ENCODE data around the gene AMOT.

Gene AMOT

DNA sequence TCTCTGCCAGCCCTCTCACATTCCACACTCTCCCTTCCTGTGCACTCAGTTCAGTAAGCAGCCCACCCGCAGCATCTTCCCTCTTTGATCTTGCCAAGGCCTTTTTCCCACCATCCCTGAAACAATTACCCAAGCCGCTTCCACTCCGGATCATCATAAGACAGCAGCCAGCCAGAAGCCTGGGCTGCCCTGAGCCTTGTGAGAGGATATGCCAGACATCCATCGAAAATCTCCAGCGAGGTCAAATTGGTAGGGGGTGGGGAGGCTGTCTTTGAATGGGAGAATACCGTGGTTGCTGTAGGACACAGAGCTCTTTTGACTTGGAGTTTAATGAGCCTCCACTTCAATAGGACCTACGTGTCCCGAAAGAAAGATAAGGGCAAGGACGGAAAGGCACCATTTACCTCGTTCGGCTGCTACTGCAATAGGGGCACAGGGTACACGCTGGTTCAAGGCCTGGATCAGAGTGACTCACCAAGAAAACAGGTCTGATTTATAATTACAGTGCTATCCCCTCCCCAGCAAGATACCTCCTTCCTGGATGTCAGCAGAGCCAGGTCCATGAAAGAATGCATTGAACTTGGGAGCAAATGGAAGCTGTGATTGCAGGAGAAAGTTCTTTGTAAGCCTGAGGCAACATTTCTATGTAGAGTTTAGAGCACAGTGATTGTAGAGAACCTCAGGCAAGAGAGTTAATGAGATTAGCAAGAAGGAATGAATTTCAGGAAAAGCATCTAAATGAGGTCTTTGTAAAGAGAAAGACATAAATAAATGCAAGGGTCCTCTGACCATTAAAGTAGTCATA lies 39.5 kb downstream of the AMOT start:
- intact Hi-C loops (cut with micrococcal nuclease): no loop called here
- Mint-ChIP-seq H3K27me3 (no peaks in the 10 kb centered on the region), H3K4me3 (no peak overlapping the region), H3K4me1 (ENCODE audit: low read depth) (no peaks in the 10 kb centered on the region), H3K36me3 (ENCODE audit: low read depth) (no peaks in the 10 kb centered on the region), H3K27ac (no peak overlapping the region), H3K9me3 (no peaks in the 10 kb centered on the region)

DNA sequence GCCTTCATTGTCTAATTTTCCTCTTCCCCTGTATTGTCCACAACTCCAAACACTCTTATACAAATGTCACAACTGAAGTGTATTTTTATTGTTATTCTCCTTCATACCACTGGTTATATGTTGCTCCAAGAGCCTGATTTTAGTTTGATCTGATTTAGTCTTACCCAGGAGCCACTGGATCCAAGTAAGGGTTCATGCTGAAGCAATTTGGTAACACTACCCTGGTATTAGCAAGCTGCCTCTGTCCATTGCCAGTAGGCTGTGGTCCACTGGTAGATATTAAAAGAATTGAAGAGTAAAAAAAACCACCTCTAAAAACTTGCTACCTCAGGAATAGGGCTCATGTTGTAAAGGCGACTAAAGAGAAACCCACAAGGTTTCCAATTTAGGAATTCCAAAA lies 41.2 kb downstream of the AMOT start:
- Mint-ChIP-seq H3K9me3 (no peaks in the 10 kb centered on the region), H3K4me3 (no peak overlapping the region), H3K27ac (no peak overlapping the region), H3K36me3 (ENCODE audit: low read depth) (no peaks in the 10 kb centered on the region), H3K4me1 (ENCODE audit: low read depth) (no peaks in the 10 kb centered on the region), H3K27me3 (no peaks in the 10 kb centered on the region)
- intact Hi-C loops (cut with micrococcal nuclease): no loop called here

- Mint-ChIP-seq H3K9me3 (no peaks in the 10 kb centered on the region), H3K27ac (no peak overlapping the region), H3K36me3 (ENCODE audit: low read depth) (no peaks in the 10 kb centered on the region), H3K4me1 (ENCODE audit: low read depth) (no peaks in the 10 kb centered on the region), H3K27me3 (no peaks in the 10 kb centered on the region), H3K4me3 (no peak overlapping the region)
- intact Hi-C loops (cut with micrococcal nuclease): no loop called here
These were observed 41.9 kb downstream of the AMOT start for GRCh38 chrX:112798736-112799135.

DNA sequence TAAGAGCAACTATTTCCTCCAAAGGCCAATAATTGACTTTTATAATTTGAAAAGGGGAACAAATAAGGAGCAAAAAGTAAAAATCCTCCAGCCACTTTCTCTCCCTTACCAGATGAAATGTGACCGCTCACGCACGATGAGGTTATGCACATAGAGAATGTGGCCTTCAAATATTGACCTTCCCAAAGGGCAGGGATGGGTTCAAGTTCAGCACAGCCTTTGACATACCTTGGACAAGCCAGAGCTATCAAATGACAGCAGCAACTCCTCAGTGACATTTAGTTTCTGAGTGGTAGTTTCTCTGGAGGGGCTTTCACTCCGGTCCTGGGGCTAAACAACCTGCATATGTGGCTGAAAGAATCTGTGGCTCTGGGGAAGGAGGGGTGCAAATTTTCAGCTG lies 50.7 kb downstream of the AMOT start:
- Mint-ChIP-seq H3K27ac (no peak overlapping the region), H3K36me3 (ENCODE audit: low read depth) (no peaks in the 10 kb centered on the region), H3K4me3 (no peak overlapping the region), H3K4me1 (ENCODE audit: low read depth) (peaks cover 9% of the 10 kb centered on the region), H3K27me3 (no peaks in the 10 kb centered on the region), H3K9me3 (no peaks in the 10 kb centered on the region)
- intact Hi-C loops (cut with micrococcal nuclease): no loop called here

DNA sequence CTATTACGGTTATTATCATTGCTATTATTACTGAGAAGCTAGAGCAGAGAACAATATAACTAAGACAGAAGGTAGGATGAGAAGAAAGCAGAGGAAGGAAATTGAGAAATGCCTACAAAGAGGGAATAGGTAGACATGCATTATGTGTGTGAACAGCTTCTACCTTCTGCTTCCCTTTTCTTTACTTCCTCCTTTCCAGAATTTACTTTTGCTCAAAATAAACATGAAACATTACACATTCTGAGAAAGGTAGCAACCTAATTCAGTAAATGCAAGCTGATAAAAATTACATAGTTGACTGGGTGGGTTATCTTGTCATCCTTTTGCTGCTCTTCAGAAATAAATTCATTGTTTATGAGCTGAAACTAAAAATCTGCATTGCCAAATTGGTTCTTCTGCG lies 54.6 kb downstream of the AMOT start:
- Mint-ChIP-seq H3K4me1 (ENCODE audit: low read depth) (peaks cover 9% of the 10 kb centered on the region), H3K4me3 (no peak overlapping the region), H3K9me3 (no peaks in the 10 kb centered on the region), H3K27ac (no peak overlapping the region), H3K36me3 (ENCODE audit: low read depth) (no peaks in the 10 kb centered on the region), H3K27me3 (no peaks in the 10 kb centered on the region)
- intact Hi-C loops (cut with micrococcal nuclease): no loop called here

DNA sequence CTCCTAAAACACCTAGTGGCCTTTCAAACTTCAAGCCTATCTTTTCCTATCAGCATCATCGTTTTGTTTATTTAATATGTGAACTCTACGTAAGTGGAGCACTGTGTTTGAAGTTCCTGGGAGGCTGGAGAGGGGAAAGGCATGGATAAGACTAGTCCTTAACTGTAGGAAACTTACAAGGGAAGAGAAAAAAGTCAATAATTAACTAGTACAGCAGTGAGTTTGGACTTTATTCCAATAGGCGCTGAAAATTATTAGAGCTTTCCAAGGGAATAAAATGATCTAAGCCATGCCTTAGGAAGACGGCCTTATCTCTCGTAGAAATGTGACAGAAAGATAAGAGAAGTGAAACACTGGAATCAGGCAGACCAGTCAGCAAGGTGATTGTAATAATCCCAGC lies 55.3 kb downstream of the AMOT start:
- intact Hi-C loops (cut with micrococcal nuclease): no loop called here
- no peak overlapping the region for H3K4me3 Mint-ChIP-seq
- no peaks in the 10 kb centered on the region for H3K9me3 Mint-ChIP-seq
- H3K36me3 Mint-ChIP-seq (ENCODE audit: low read depth): no peaks in the 10 kb centered on the region
- no peak overlapping the region for H3K27ac Mint-ChIP-seq
- peaks cover 9% of the 10 kb centered on the region for H3K4me1 Mint-ChIP-seq (ENCODE audit: low read depth)
- no peaks in the 10 kb centered on the region for H3K27me3 Mint-ChIP-seq

- Mint-ChIP-seq H3K27me3 (no peaks in the 10 kb centered on the region), H3K4me3 (no peak overlapping the region), H3K27ac (no peak overlapping the region), H3K9me3 (no peaks in the 10 kb centered on the region), H3K36me3 (ENCODE audit: low read depth) (no peaks in the 10 kb centered on the region), H3K4me1 (ENCODE audit: low read depth) (peaks cover 9% of the 10 kb centered on the region)
- intact Hi-C loops (cut with micrococcal nuclease): no loop called here
These were observed 55.9 kb downstream of the AMOT start for GRCh38 chrX:112784692-112785091.

DNA sequence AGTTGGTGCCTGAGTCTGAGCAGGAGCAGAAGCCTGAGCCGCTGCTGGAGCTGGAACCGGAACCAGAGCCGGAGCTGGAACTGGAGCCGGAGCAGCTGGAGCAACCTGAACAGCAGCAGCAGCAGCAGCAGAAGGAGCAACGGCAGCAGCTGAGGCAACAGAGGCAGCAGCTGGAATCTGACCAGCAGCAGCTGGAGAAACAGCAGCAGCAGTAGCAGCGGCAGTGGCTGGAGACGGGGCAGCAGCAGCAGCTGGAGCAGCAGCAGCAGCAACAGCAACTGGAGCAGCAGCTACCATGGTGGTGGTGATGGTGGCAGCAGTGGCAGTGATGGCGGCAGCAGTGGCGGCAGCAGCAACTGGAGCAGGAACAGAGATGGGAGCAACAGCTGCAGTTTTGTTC lies 61.5 kb downstream of the AMOT start:
- intact Hi-C loops (cut with micrococcal nuclease): no loop called here
- H3K27ac Mint-ChIP-seq: no peak overlapping the region
- no peak overlapping the region for H3K4me3 Mint-ChIP-seq
- H3K4me1 Mint-ChIP-seq (ENCODE audit: low read depth): no peaks in the 10 kb centered on the region
- no peaks in the 10 kb centered on the region for H3K9me3 Mint-ChIP-seq
- no peaks in the 10 kb centered on the region for H3K36me3 Mint-ChIP-seq (ENCODE audit: low read depth)
- H3K27me3 Mint-ChIP-seq: no peaks in the 10 kb centered on the region

DNA sequence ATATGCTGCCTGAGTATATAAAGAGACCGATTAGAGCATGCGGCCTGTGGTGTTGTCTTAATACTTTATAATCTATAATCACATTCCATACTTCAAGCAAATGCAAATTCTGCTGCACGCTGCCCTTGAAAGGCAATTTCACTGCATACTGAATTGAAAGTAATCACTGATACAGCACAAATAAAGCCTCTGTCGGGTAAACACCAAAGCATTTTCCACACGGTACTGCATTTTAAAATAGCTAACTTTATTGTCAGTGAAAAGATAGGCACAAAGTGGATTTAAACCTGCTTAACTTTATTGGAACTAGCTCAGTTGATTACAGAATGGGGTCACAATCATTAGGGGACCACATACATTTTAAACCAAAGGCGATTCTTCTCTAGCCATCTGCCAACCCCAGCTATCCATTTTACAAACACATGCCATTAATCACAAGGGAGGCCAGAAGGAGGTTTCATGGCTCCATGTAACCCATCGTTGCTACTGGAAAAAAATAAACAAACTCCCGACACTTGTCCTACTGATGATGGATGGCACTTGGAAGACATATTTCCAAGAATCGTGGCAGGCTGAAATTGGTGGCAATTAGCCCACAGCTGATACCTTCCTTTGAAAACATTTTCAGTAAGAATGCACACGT lies 65.9 kb downstream of the AMOT start:
- H3K4me3 Mint-ChIP-seq: no peak overlapping the region
- H3K9me3 Mint-ChIP-seq: no peaks in the 10 kb centered on the region
- no peaks in the 10 kb centered on the region for H3K36me3 Mint-ChIP-seq (ENCODE audit: low read depth)
- intact Hi-C loops (cut with micrococcal nuclease): no loop called here
- no peaks in the 10 kb centered on the region for H3K27me3 Mint-ChIP-seq
- no peak overlapping the region for H3K27ac Mint-ChIP-seq
- no peaks in the 10 kb centered on the region for H3K4me1 Mint-ChIP-seq (ENCODE audit: low read depth)

GRCh38 chrX:112774142-112774541 lies 66.5 kb downstream of the AMOT start:
- no peak overlapping the region for H3K27ac Mint-ChIP-seq

DNA sequence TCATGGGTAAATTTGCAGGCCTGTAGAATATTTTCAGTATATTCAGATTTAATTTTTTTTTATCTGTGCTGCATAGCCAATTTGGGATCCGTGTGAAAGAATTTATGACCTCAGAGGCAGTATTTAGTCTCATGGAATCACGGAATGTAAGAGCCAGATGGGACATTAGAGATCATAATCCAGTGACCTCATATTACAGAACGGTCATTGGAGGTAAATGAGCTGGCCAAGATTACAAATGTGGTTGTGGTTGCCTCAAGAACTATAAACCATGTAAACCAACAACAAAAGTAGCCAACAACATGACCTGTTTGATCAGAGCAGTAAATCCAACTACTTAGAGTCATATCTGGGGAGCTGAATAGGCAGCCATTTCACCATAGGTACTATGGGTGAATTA lies 71.6 kb downstream of the AMOT start:
- intact Hi-C loops (cut with micrococcal nuclease): no loop called here
- H3K36me3 Mint-ChIP-seq (ENCODE audit: low read depth): no peaks in the 10 kb centered on the region
- H3K9me3 Mint-ChIP-seq: no peaks in the 10 kb centered on the region
- no peaks in the 10 kb centered on the region for H3K4me1 Mint-ChIP-seq (ENCODE audit: low read depth)
- H3K27me3 Mint-ChIP-seq: no peaks in the 10 kb centered on the region
- no peak overlapping the region for H3K27ac Mint-ChIP-seq
- H3K4me3 Mint-ChIP-seq: no peak overlapping the region

More at GRCh38 chrX:112774142-112774541, 66.5 kb downstream of the AMOT start:
- Mint-ChIP-seq H3K4me1 (ENCODE audit: low read depth) (no peaks in the 10 kb centered on the region), H3K4me3 (no peak overlapping the region), H3K9me3 (no peaks in the 10 kb centered on the region), H3K36me3 (ENCODE audit: low read depth) (no peaks in the 10 kb centered on the region), H3K27me3 (no peaks in the 10 kb centered on the region)
- intact Hi-C loops (cut with micrococcal nuclease): no loop called here

GRCh38 chrX:112768563-112768962 lies 72.1 kb downstream of the AMOT start:
- Mint-ChIP-seq H3K36me3 (ENCODE audit: low read depth) (no peaks in the 10 kb centered on the region), H3K27ac (no peak overlapping the region), H3K4me3 (no peak overlapping the region), H3K27me3 (no peaks in the 10 kb centered on the region), H3K4me1 (ENCODE audit: low read depth) (no peaks in the 10 kb centered on the region), H3K9me3 (no peaks in the 10 kb centered on the region)
- intact Hi-C loops (cut with micrococcal nuclease): no loop called here

GRCh38 chrX:112766774-112767173 lies 73.9 kb downstream of the AMOT start:
- H3K27ac Mint-ChIP-seq: no peak overlapping the region
- no peak overlapping the region for H3K4me3 Mint-ChIP-seq
- H3K27me3 Mint-ChIP-seq: no peaks in the 10 kb centered on the region
- no peaks in the 10 kb centered on the region for H3K9me3 Mint-ChIP-seq
- no peaks in the 10 kb centered on the region for H3K36me3 Mint-ChIP-seq (ENCODE audit: low read depth)
- H3K4me1 Mint-ChIP-seq (ENCODE audit: low read depth): peaks cover 10% of the 10 kb centered on the region
- intact Hi-C loops (cut with micrococcal nuclease): no loop called here

DNA sequence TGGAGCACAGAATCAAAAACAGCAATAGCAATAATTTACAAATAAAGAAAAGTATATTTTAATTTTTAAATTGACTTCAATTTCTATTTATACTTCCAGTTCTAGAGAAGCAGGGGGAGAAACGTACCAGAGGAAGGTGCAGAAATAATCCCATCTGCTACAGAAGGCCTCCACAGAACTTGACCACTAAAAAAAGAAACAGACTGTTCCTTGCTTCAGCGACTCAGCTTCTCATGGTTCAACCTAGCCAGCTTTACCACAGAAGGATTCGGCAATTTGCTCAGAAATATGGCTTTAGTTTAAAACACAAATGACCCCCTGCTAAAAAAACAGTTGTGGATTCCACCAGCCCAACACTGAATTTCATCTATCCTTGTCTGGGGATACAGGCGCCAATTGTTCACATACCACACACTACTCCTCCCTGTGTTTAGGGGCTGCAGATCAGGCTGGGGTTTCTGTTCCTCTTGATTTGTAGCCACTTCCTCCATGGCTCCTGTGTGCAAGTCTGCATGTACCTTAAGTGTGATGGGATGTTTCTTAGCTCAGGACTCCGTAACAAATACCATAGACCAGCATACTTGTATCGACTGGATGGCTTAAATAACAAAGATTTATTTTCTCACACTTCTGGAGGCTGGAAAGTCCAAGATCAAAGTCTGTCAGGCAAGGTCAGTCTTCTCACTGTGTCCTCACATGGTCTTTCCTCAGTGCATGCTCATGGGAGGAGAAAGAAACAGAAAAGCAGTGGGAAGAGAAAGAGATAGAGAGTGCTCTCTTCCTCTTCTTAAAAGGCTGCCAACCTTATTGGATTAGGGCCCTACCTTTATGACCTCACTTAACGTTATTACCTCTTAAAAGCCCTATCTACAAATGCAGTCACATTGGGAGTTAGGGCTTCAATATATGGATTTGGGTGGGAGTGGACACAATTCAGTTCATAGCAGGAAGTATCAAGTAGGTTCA lies 79.1 kb downstream of the AMOT start:
- no peaks in the 10 kb centered on the region for H3K36me3 Mint-ChIP-seq (ENCODE audit: low read depth)
- H3K4me1 Mint-ChIP-seq (ENCODE audit: low read depth): peaks cover 13% of the 10 kb centered on the region

More for the DNA sequence above, 79.1 kb downstream of the AMOT start:
- H3K27ac Mint-ChIP-seq: no peak overlapping the region
- intact Hi-C loops (cut with micrococcal nuclease): no loop called here
- H3K4me3 Mint-ChIP-seq: no peak overlapping the region
- H3K9me3 Mint-ChIP-seq: no peaks in the 10 kb centered on the region
- no peaks in the 10 kb centered on the region for H3K27me3 Mint-ChIP-seq

All from dendritic cell treated with granulocyte-macrophage colony-stimulating factor and Interleukin-4, amounts not matched to agents 40 ng/mL and 50 ng/mL, for 4 days (primary cell).